SK-N-SH (cell line): ENCODE results near the gene FEZF2. TPM values are rescaled to one million over a fixed set of nuclear protein-coding genes. Genes with fewer than 3 reads are reported as not detected.

Experiments used
- CTCF ChIA-PET: fragments of 300-600, 350-600 bp; formaldehyde crosslinking; extraction: SDS; loops from one replicate; lab custom pipeline; 2021; lab: Yijun Ruan, JAX
- POLR2A ChIA-PET: fragments of 350-600 bp; sonication (Branson Sonifier 250); formaldehyde crosslinking; extraction: SDS; loops from one replicate; lab custom pipeline; 2020; ENCODE audit warnings: antibody characterized with exemption, inconsistent platforms; lab: Yijun Ruan, JAX
- DNase-seq: peaks from one replicate; pipeline ENCODE4 v3.0.0; 2012
- H2AFZ ChIP-seq: fragments of 200-600 bp; sonication (generic); 2 replicates; pipeline ENCODE4 v1.8.1; 2016; ENCODE audit warnings: antibody characterized with exemption, mild to moderate bottlenecking, low read depth
- H3F3A ChIP-seq: fragments of 200-600 bp; sonication (generic); replicated peaks from 2 replicates; pipeline ENCODE3; 2016; ENCODE audit warnings: antibody characterized with exemption, mild to moderate bottlenecking; ENCODE audit not compliant: insufficient read depth
- H3K27ac ChIP-seq, 2 experiments: fragments of 200-500 bp in 1 of 2; fragments of 200-600 bp in 1 of 2; sonication (Bioruptor generic) in 1 of 2; sonication (generic), shearing (Covaris generic) in 1 of 2; 2 replicates each; pipeline versions ENCODE4 v1.5.1 to v1.6.1; 2014 to 2016; ENCODE audit warnings: low read depth in 2 of 2, inconsistent platforms in 1 of 2, low read length in 1 of 2, mild to moderate bottlenecking in 1 of 2, mixed read lengths in 1 of 2
- H3K27me3 ChIP-seq: fragments of 200-600 bp; sonication (generic), shearing (Covaris generic); 2 replicates; pipeline ENCODE4 v1.6.1; 2016; ENCODE audit warnings: mixed run types; ENCODE audit not compliant: insufficient read depth
- H3K36me3 ChIP-seq, 2 experiments: fragments of 200-500 bp in 1 of 2; fragments of 200-600 bp in 1 of 2; sonication (Bioruptor generic) in 1 of 2; sonication (generic) in 1 of 2; replicated peaks in 1 of 2; 2 replicates each; pipeline versions ENCODE3 to v1.5.1; 2014 to 2016; ENCODE audit warnings: low read length in 1 of 2, mild to moderate bottlenecking in 1 of 2; ENCODE audit not compliant: insufficient read depth in 2 of 2, control insufficient read depth in 1 of 2
- H3K4me1 ChIP-seq, 2 experiments: fragments of 200-500 bp in 1 of 2; fragments of 200-600 bp in 1 of 2; sonication (Bioruptor generic) in 1 of 2; sonication (generic), shearing (Covaris generic) in 1 of 2; 2 replicates each; pipeline versions ENCODE4 v1.5.1 to v1.6.1; 2014 to 2016; ENCODE audit warnings: low read depth in 1 of 2, low read length in 1 of 2, mixed run types in 1 of 2; ENCODE audit not compliant: insufficient read depth in 2 of 2, control insufficient read depth in 1 of 2
- H3K4me2 ChIP-seq: fragments of 200-600 bp; sonication (generic), shearing (Covaris generic); 2 replicates; pipeline ENCODE4 v1.6.1; 2017; ENCODE audit warnings: mixed run types
- H3K4me3 ChIP-seq, 2 experiments: fragments of 200-500 bp in 1 of 2; fragments of 200-600 bp in 1 of 2; sonication (Bioruptor generic) in 1 of 2; sonication (generic), shearing (Covaris generic) in 1 of 2; 2 replicates each; pipeline versions ENCODE4 v1.5.1 to v1.8.1; 2014 to 2016; ENCODE audit warnings: low read depth in 2 of 2, inconsistent platforms in 1 of 2, low read length in 1 of 2, mild to moderate bottlenecking in 1 of 2, mixed read lengths in 1 of 2, moderate library complexity in 1 of 2
- H3K79me2 ChIP-seq: fragments of 200-600 bp; sonication (generic); 2 replicates; pipeline ENCODE4 v1.8.1; 2017; ENCODE audit warnings: mild to moderate bottlenecking; ENCODE audit not compliant: insufficient read depth
- H3K9ac ChIP-seq: fragments of 200-600 bp; sonication (generic); 2 replicates; pipeline ENCODE4 v1.6.1; 2017; ENCODE audit warnings: mixed run types
- H3K9me2 ChIP-seq: fragments of 200-600 bp; sonication (generic); 2 replicates; pipeline ENCODE4 v1.6.1; 2017; ENCODE audit warnings: mixed run types
- H3K9me3 ChIP-seq: fragments of 200-600 bp; sonication (generic); 2 replicates; pipeline ENCODE4 v1.6.1; 2017; ENCODE audit warnings: mixed run types, mild to moderate bottlenecking, moderate library complexity
- H4K20me1 ChIP-seq: fragments of 200-600 bp; sonication (generic); 2 replicates; pipeline ENCODE4 v1.6.1; 2017; ENCODE audit warnings: mild to moderate bottlenecking, mixed run types; ENCODE audit not compliant: insufficient read depth
- GABPA ChIP-seq: IDR thresholded peaks from 2 replicates; pipeline ENCODE4 v1.4.0; 2012; ENCODE audit warnings: low read depth, mild to moderate bottlenecking
- GATA2 ChIP-seq: sonication (generic); formaldehyde crosslinking; IDR thresholded peaks from 2 replicates; pipeline ENCODE4 v1.5.0; 2020; ENCODE audit warnings: mild to moderate bottlenecking, missing genetic modification reagents
- IRF3 ChIP-seq: fragments of 150-350 bp; IDR thresholded peaks from 2 replicates; pipeline ENCODE4 v1.6.1; 2016; ENCODE audit warnings: mild to moderate bottlenecking, low read depth, low read length
- JUND ChIP-seq: IDR thresholded peaks from 2 replicates; pipeline ENCODE4 v1.4.0; 2012
- MAX ChIP-seq: IDR thresholded peaks from 2 replicates; pipeline ENCODE4 v1.4.0; 2012; ENCODE audit warnings: low read depth
- NFIC ChIP-seq: IDR thresholded peaks from 2 replicates; pipeline ENCODE4 v1.4.0; 2012; ENCODE audit warnings: borderline replicate concordance
- NRF1 ChIP-seq: IDR thresholded peaks from 2 replicates; pipeline ENCODE4 v1.6.1; 2012; ENCODE audit warnings: low read depth, mild to moderate bottlenecking, low read length
- REST ChIP-seq: IDR thresholded peaks from 2 replicates; pipeline ENCODE4 v1.6.1; 2012; ENCODE audit warnings: mild to moderate bottlenecking, low read depth, low read length, moderate library complexity
- SMC3 ChIP-seq: IDR thresholded peaks from 2 replicates; pipeline ENCODE4 v1.6.1; 2012; ENCODE audit warnings: low read depth, low read length, improper control_type of control experiment
- TAF1 ChIP-seq: IDR thresholded peaks from 2 replicates; pipeline ENCODE4 v1.6.1; 2012; ENCODE audit warnings: low read depth, mild to moderate bottlenecking, low read length, moderate library complexity, borderline replicate concordance
- TCF12 ChIP-seq: IDR thresholded peaks from 2 replicates; pipeline ENCODE4 v1.4.0; 2012
- YY1 ChIP-seq: IDR thresholded peaks from 2 replicates; pipeline ENCODE4 v1.4.0; 2012; ENCODE audit warnings: low read depth, mild to moderate bottlenecking
- WGBS: methylation state at CpG from one replicate; pipeline ENCODE4 v1.1.6; 2017; ENCODE audit warnings: low lambda C conversion rate; 5-methylcytosine and 5-hydroxymethylcytosine counted together
- polyA plus RNA-seq, 3 experiments: library from polyadenylated mRNA; depleted of rRNA; stranded (reverse); fragments of >200 nt; gene quantifications; 2 replicates each; pipeline ENCODE4 v1.2.3, GENCODE V29; 2012
- TF ChIP-seq, protein P1 (sequence below): fragments of 200-600 bp; sonication (generic); IDR thresholded peaks from 2 replicates; pipeline ENCODE4 v1.6.1; 2017; ENCODE audit warnings: antibody characterized with exemption, mild to moderate bottlenecking, moderate library complexity
- TF ChIP-seq, protein P2 (sequence below): IDR thresholded peaks from 2 replicates; pipeline ENCODE4 v1.4.0; 2012; ENCODE audit warnings: low read depth, borderline replicate concordance
- TF ChIP-seq, protein P3 (sequence below): IDR thresholded peaks from 2 replicates; pipeline ENCODE4 v1.4.0; 2012; ENCODE audit warnings: low read depth, borderline replicate concordance

FEZF2 gene
- polyA plus RNA-seq, 1 of the 3 experiments (the other 2 are of a cell fraction): not detected

GRCh38 chr3:62325896-62326295, 47.5 kb downstream of the FEZF2 start:
- Histone ChIP-seq H4K20me1 (no peaks in the 10 kb centered on the region), H3F3A (peaks cover 2% of the 10 kb centered on the region), H3K9me2 (no peaks in the 10 kb centered on the region), H3K4me2 (no peak overlapping the region), H3K9me3 (no peaks in the 10 kb centered on the region), H3K79me2 (no peaks in the 10 kb centered on the region), H3K36me3 (peaks cover 48 to 51% of the 10 kb centered on the region in 2 experiments), H2AFZ (no peak overlapping the region), H3K9ac (no peak overlapping the region), H3K4me1 (no peaks in the 10 kb centered on the region), H3K27ac (no peak overlapping the region), H3K4me3 (no peak overlapping the region), H3K27me3 (no peaks in the 10 kb centered on the region)
- no peak for DNase-seq
- ChIA-PET CTCF (no interaction called here), POLR2A (no interaction called here)
- no peak for TF ChIP-seq TCF12
- TF ChIP-seq GATA2: no peak
- TF ChIP-seq TAF1: no peak
- TF ChIP-seq GABPA: no peak
- TF ChIP-seq IRF3: no peak
- TF ChIP-seq, protein P1, sequence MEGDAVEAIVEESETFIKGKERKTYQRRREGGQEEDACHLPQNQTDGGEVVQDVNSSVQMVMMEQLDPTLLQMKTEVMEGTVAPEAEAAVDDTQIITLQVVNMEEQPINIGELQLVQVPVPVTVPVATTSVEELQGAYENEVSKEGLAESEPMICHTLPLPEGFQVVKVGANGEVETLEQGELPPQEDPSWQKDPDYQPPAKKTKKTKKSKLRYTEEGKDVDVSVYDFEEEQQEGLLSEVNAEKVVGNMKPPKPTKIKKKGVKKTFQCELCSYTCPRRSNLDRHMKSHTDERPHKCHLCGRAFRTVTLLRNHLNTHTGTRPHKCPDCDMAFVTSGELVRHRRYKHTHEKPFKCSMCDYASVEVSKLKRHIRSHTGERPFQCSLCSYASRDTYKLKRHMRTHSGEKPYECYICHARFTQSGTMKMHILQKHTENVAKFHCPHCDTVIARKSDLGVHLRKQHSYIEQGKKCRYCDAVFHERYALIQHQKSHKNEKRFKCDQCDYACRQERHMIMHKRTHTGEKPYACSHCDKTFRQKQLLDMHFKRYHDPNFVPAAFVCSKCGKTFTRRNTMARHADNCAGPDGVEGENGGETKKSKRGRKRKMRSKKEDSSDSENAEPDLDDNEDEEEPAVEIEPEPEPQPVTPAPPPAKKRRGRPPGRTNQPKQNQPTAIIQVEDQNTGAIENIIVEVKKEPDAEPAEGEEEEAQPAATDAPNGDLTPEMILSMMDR: no peak
- 87% methylated on average over 8 of the region's 8 CpGs for WGBS

DNA sequence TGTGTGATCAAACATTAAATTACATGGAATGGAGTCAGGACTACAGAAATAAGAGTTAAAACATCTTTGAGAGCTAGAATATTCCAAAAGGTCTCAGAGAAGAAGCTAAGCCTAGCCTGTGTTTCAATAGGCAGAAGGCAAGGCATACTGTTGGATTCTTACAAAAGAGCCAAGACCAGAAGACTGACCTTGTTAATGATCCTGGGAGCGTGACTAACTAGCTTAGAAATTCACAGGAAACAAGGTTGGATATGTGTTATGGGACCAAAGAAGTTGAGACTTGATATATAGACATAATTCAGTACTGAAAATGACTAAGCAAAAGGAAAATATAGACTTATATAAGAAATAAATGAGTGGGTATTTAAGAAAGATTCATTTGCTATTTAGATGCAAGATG, 50.1 kb downstream of the FEZF2 start:
- Histone ChIP-seq H3F3A (no peaks in the 10 kb centered on the region), H2AFZ (no peak overlapping the region), H3K4me2 (no peak overlapping the region), H3K27ac (no peak overlapping the region), H3K9me2 (no peaks in the 10 kb centered on the region; the same call in 1 of the 2 replicates), H3K9ac (no peak overlapping the region), H3K27me3 (no peaks in the 10 kb centered on the region), H3K4me1 (peaks cover 0 to 9% of the 10 kb centered on the region in 2 experiments; a peak in 2 of 4 replicates), H3K36me3 (peaks cover 47 to 58% of the 10 kb centered on the region in 2 experiments), H3K79me2 (no peaks in the 10 kb centered on the region), H4K20me1 (no peaks in the 10 kb centered on the region), H3K9me3 (no peaks in the 10 kb centered on the region), H3K4me3 (no peak overlapping the region)
- no peak for DNase-seq
- CTCF ChIA-PET: interaction anchor here (0.6 to 2.0 kb wide), 6 partner anchors 9 to 412 kb away, joined by 3 to 7 read pairs (median 4); no protein-coding TSS in a partner anchor
- 94% methylated on average over 1 of the region's 1 CpG for WGBS
- no peak for TF ChIP-seq YY1
- TF ChIP-seq REST: no peak
- no peak for TF ChIP-seq JUND
- TF ChIP-seq SMC3: no peak
- TF ChIP-seq, protein P2, sequence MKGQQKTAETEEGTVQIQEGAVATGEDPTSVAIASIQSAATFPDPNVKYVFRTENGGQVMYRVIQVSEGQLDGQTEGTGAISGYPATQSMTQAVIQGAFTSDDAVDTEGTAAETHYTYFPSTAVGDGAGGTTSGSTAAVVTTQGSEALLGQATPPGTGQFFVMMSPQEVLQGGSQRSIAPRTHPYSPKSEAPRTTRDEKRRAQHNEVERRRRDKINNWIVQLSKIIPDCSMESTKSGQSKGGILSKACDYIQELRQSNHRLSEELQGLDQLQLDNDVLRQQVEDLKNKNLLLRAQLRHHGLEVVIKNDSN: no peak
- TF ChIP-seq NRF1: no peak
- TF ChIP-seq MAX: no peak
- TF ChIP-seq, protein P3, sequence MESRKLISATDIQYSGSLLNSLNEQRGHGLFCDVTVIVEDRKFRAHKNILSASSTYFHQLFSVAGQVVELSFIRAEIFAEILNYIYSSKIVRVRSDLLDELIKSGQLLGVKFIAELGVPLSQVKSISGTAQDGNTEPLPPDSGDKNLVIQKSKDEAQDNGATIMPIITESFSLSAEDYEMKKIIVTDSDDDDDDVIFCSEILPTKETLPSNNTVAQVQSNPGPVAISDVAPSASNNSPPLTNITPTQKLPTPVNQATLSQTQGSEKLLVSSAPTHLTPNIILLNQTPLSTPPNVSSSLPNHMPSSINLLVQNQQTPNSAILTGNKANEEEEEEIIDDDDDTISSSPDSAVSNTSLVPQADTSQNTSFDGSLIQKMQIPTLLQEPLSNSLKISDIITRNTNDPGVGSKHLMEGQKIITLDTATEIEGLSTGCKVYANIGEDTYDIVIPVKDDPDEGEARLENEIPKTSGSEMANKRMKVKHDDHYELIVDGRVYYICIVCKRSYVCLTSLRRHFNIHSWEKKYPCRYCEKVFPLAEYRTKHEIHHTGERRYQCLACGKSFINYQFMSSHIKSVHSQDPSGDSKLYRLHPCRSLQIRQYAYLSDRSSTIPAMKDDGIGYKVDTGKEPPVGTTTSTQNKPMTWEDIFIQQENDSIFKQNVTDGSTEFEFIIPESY: no peak
- TF ChIP-seq TCF12: no peak
- no peak for TF ChIP-seq NFIC
- POLR2A ChIA-PET: no interaction called here
